GM10248 (cell line): ENCODE data around the gene SETD2.

Experiments
- CTCF ChIA-PET: fragments of 300-600 bp; sonication (Branson Sonifier 250); formaldehyde crosslinking; extraction: SDS; loops from one replicate; lab custom pipeline; 2021; ENCODE audit warnings: antibody characterized with exemption; lab: Yijun Ruan, JAX
- POLR2A ChIA-PET: fragments of 350-650 bp; sonication (Branson Sonifier 250); formaldehyde crosslinking; extraction: SDS; loops from one replicate; lab custom pipeline; 2020; ENCODE audit warnings: antibody characterized with exemption; lab: Yijun Ruan, JAX
- DNase-seq: peaks from one replicate; pipeline ENCODE4 v3.0.0; 2012; ENCODE audit errors: extremely low spot score
- CTCF ChIP-seq: IDR thresholded peaks from 2 replicates; pipeline ENCODE4 v1.5.1; 2012; ENCODE audit warnings: mild to moderate bottlenecking, low read depth; ENCODE audit errors: extremely low read depth, missing control alignments, control extremely low read depth

SETD2 gene

GRCh38 chr3:46998852-46999515 lies 164.9 kb downstream of the SETD2 start:
- no peak for TF ChIP-seq CTCF
- CTCF ChIA-PET: interaction anchor here (0.9 to 2.4 kb wide), 10 partner anchors 9 to 132 kb away, joined by 3 to 9 read pairs (median 4); partner anchors contain the start of gene NBEAL2
- no peak for DNase-seq
- POLR2A ChIA-PET: no interaction called here

GRCh38 chr3:46998121-46998851 lies 165.6 kb downstream of the SETD2 start:
- POLR2A ChIA-PET: no interaction called here
- peak; percentile 84 for DNase-seq

GRCh38 chr3:46997453-46998091 lies 166.3 kb downstream of the SETD2 start:
- DNase-seq: no peak
- no peak for TF ChIP-seq CTCF
- ChIA-PET CTCF (interaction anchor here (0.8 to 2.4 kb wide), 13 partner anchors 8 to 372 kb away, joined by 3 to 9 read pairs (median 4); partner anchors contain the start of gene NBEAL2), POLR2A (no interaction called here)

More at GRCh38 chr3:46998121-46998851, 165.6 kb downstream of the SETD2 start:
- TF ChIP-seq CTCF: peak; percentile 87
- CTCF ChIA-PET: interaction anchor here (0.8 to 2.4 kb wide), 15 partner anchors 9 to 372 kb away, joined by 3 to 9 read pairs (median 4); partner anchors contain the start of gene NBEAL2

- no peak for TF ChIP-seq CTCF
- no peak for DNase-seq
- POLR2A ChIA-PET: no interaction called here
- CTCF ChIA-PET: interaction anchor here (2.0 kb wide), 1 partner anchor 18 kb away, joined by 6 read pairs; the partner anchor contains the start of gene NBEAL2
These were observed 167.0 kb downstream of the SETD2 start for GRCh38 chr3:46996689-46997452.

GRCh38 chr3:46995901-46996562 lies 167.9 kb downstream of the SETD2 start:
- no peak for TF ChIP-seq CTCF
- ChIA-PET POLR2A (no interaction called here), CTCF (no interaction called here)
- DNase-seq: no peak
